Thymus (tissue), 14 donors: ENCODE measurements around the gene GPATCH11. TPM values are rescaled to one million over a fixed set of nuclear protein-coding genes. Genes with fewer than 3 reads are reported as not detected.

Experiments used
- DNase-seq, 9 donors: peaks; one replicate each; pipeline ENCODE4 v3.0.0-alpha.2; 2013; ENCODE audit warnings: low spot score in 9 of 9, low read depth in 6 of 9, missing footprints in 1 of 9
- H3K27ac ChIP-seq, 2 donors: one replicate each; pipeline ENCODE4 v1.5.1; 2013; ENCODE audit warnings: control low read depth in 1 of 2, low read depth in 1 of 2, low read length in 1 of 2, mild to moderate bottlenecking in 1 of 2, moderate library complexity in 1 of 2
- H3K27me3 ChIP-seq, 2 donors: one replicate each; pipeline ENCODE4 v1.5.1; 2013; ENCODE audit warnings: low read length in 1 of 2; ENCODE audit not compliant: control insufficient read depth in 2 of 2, insufficient read depth in 1 of 2
- H3K36me3 ChIP-seq, 2 donors: one replicate each; pipeline ENCODE4 v1.5.1; 2013; ENCODE audit warnings: low read length in 1 of 2, mild to moderate bottlenecking in 1 of 2, moderate library complexity in 1 of 2; ENCODE audit not compliant: control insufficient read depth in 2 of 2, insufficient read depth in 2 of 2
- H3K4me1 ChIP-seq, 2 donors: one replicate each; pipeline ENCODE4 v1.5.1; 2013; ENCODE audit warnings: low read length in 2 of 2; ENCODE audit not compliant: control insufficient read depth in 2 of 2, insufficient read depth in 2 of 2
- H3K4me3 ChIP-seq, 2 donors: one replicate each; pipeline ENCODE4 v1.5.1; 2013; ENCODE audit warnings: low read length in 2 of 2, control low read depth in 1 of 2, mild to moderate bottlenecking in 1 of 2
- H3K9me3 ChIP-seq, 2 donors: one replicate each; pipeline ENCODE4 v1.5.1; 2013; ENCODE audit warnings: low read length in 1 of 2, mild to moderate bottlenecking in 1 of 2; ENCODE audit not compliant: control insufficient read depth in 2 of 2, insufficient read depth in 1 of 2
- WGBS: extraction: QIAGEN DNeasy Blood & Tissue Kit; methylation state at CpG from one replicate; pipeline ENCODE4 v1.1.7; 2013; 5-methylcytosine and 5-hydroxymethylcytosine counted together
- long read RNA-seq, 10 donors: transcript quantifications; one replicate each; lab custom pipeline, GENCODE V29; 2026
- polyA plus RNA-seq: library from polyadenylated mRNA; stranded (reverse); fragments of 200-250 nt; gene quantifications from one replicate; pipeline ENCODE4 v1.2.3, GENCODE V29; 2013
- total RNA-seq: library from RNA; stranded (reverse); fragments of 120-200 nt; gene quantifications from one replicate; pipeline ENCODE4 v1.2.4, GENCODE V29; 2013
- donor health status: healthy.

Gene GPATCH11
- total RNA-seq = 9.0 TPM
- 7.3 TPM for polyA plus RNA-seq
- long read RNA-seq, donor 1 = 0 reads
- long read RNA-seq, donor 2, partial matches to known transcripts = 20 of 25 reads
- long read RNA-seq, donor 2, other reads (novel, unspliced or antisense) = 0 of 25 reads
- long read RNA-seq, donor 3, partial matches to known transcripts = 14 of 17 reads
- long read RNA-seq, donor 3, other reads (novel, unspliced or antisense) = 0 of 17 reads
- long read RNA-seq, donor 4, partial matches to known transcripts = 18 of 18 reads
- long read RNA-seq, donor 4, other reads (novel, unspliced or antisense) = 0 of 18 reads
- long read RNA-seq, donor 5, partial matches to known transcripts = 29 of 34 reads
- long read RNA-seq, donor 5, other reads (novel, unspliced or antisense) = 0 of 34 reads
- long read RNA-seq, donor 6, partial matches to known transcripts = 0 of 2 reads
- long read RNA-seq, donor 6, other reads (novel, unspliced or antisense) = 0 of 2 reads
- long read RNA-seq, donor 7, transcript GPATCH11-202 (9 exons, 3,906 nt) = major isoform, 6 of 13 reads
- long read RNA-seq, donor 7, partial matches to known transcripts = 6 of 13 reads
- long read RNA-seq, donor 7, other reads (novel, unspliced or antisense) = 0 of 13 reads
- long read RNA-seq, donor 8 = 0 reads
- long read RNA-seq, donor 9 = 0 reads
- long read RNA-seq, donor 10, partial matches to known transcripts = 0 of 1 reads
- long read RNA-seq, donor 10, other reads (novel, unspliced or antisense) = 0 of 1 reads

GRCh38 chr2:37083873-37084794 lies at the start of gene GPATCH11, which contains the start of gene HEATR5B:
TSS of gene GPATCH11 (plus strand) at chr2:37084518. CDS start at chr2:37088382, 3,864 bp downstream.
TSS of gene HEATR5B (minus strand) at chr2:37084372. CDS start at chr2:37083414, 958 bp downstream.
- DNase-seq = peak; percentile 89 to 96 (median 92)
- H3K36me3 ChIP-seq = peaks cover 0 to 20% of the 10 kb centered on the region in 2 donors
- under 1% methylated on average over 74 of the region's 74 CpGs for WGBS
- H3K27me3 ChIP-seq = no peaks in the 10 kb centered on the region
- H3K4me3 ChIP-seq = peak within 1 kb of the TSS; percentile 74
- H3K9me3 ChIP-seq = no peaks in the 10 kb centered on the region
- peak within 1 kb of the TSS; percentile 63 to 85 for H3K27ac ChIP-seq
- peaks cover 6 to 8% of the 10 kb centered on the region in 2 donors for H3K4me1 ChIP-seq

GRCh38 chr2:37037771-37038170 lies 46.5 kb upstream of the GPATCH11 start:
- 100% methylated on average over 2 of the region's 2 CpGs for WGBS
- Histone ChIP-seq H3K27me3 (no peaks in the 10 kb centered on the region), H3K27ac (no peak overlapping the region), H3K4me1 (no peaks in the 10 kb centered on the region), H3K9me3 (no peaks in the 10 kb centered on the region), H3K4me3 (no peak overlapping the region), H3K36me3 (peaks cover 0 to 20% of the 10 kb centered on the region in 2 donors)
- DNase-seq = no peak

- H3K27ac ChIP-seq = no peak overlapping the region
- H3K9me3 ChIP-seq = no peaks in the 10 kb centered on the region
- DNase-seq = no peak
- no peaks in the 10 kb centered on the region for H3K27me3 ChIP-seq
- H3K4me1 ChIP-seq = no peaks in the 10 kb centered on the region
- H3K36me3 ChIP-seq = peaks cover 0 to 20% of the 10 kb centered on the region in 2 donors
- 98% methylated on average over 3 of the region's 3 CpGs for WGBS
- H3K4me3 ChIP-seq = no peak overlapping the region
Observed at GRCh38 chr2:37039580-37039979, 44.7 kb upstream of the GPATCH11 start.

DNA sequence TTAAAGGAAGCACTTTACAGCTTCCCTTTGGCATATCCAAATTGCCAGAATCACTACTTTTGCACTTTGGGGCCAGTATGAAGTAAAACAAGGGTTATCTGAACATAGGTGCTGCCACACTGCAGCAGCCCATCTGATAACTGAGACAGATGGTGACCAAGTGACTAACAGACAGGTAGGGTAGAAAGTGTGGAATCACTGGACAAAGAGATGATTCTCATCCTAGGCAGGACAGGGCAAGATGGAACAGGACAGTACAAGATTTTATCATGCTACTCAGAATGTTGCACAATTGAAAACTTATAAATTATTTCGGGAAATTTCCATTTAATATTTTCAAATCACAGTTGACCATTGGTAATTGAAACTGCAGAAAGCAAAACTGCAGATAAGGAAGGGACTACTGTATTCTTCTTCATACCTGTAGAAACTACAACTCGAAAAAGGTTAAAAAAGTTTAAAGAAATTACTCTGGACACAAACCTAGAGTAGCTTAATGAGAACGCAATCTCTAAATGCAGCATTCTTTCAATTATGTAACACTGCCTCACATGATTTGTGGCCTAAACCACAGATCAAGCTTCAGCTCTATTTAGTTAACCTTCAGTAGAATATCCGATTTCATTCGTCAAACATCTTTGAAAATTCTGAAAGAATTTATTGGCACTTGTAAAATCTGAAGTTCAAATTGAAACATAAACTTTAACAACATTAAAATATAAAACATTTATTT lies 31.6 kb upstream of the GPATCH11 start:
- 98% methylated on average over 5 of the region's 5 CpGs for WGBS
- Histone ChIP-seq H3K4me3 (no peak overlapping the region), H3K36me3 (peaks cover 21 to 42% of the 10 kb centered on the region in 2 donors), H3K27ac (no peak overlapping the region), H3K9me3 (no peaks in the 10 kb centered on the region), H3K27me3 (no peaks in the 10 kb centered on the region), H3K4me1 (no peaks in the 10 kb centered on the region)
- no peak for DNase-seq

DNA sequence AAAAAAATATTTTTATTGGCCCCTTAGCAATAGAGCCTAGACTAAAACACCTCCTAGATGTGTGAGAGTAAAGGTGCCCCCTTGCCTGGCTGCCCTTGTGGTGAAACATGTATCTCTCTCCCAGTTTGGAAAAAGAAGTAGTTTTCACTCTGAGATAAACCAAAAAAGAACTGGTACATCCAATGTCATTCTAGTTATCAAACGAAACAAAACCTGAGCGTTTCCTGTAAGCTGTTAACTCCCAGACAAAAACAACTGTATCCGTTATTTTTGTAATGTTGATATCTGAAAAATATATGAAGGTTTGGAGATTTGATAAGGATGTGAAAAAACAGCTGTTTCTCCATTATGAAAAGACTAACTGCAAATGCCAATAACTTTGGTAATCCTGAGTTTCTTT lies 24.5 kb upstream of the GPATCH11 start:
- DNase-seq = no peak
- Histone ChIP-seq H3K27me3 (no peaks in the 10 kb centered on the region), H3K9me3 (no peaks in the 10 kb centered on the region), H3K27ac (no peak overlapping the region), H3K4me1 (no peaks in the 10 kb centered on the region), H3K4me3 (no peak overlapping the region), H3K36me3 (peaks cover 12 to 47% of the 10 kb centered on the region in 2 donors)
- 98% methylated on average over 3 of the region's 3 CpGs for WGBS

GRCh38 chr2:37060446-37060845 lies 23.9 kb upstream of the GPATCH11 start:
- peaks cover 15 to 51% of the 10 kb centered on the region in 2 donors for H3K36me3 ChIP-seq
- no peak overlapping the region for H3K27ac ChIP-seq
- no peak for DNase-seq
- H3K4me3 ChIP-seq = no peak overlapping the region
- no peaks in the 10 kb centered on the region for H3K4me1 ChIP-seq
- WGBS = 97% methylated on average over 7 of the region's 7 CpGs
- H3K27me3 ChIP-seq = no peaks in the 10 kb centered on the region
- H3K9me3 ChIP-seq = no peaks in the 10 kb centered on the region

- Histone ChIP-seq H3K4me3 (no peak overlapping the region), H3K36me3 (peaks cover 18 to 58% of the 10 kb centered on the region in 2 donors), H3K9me3 (no peaks in the 10 kb centered on the region), H3K27me3 (no peaks in the 10 kb centered on the region), H3K27ac (peak overlapping the region in 1 of 2 donors; percentile 45), H3K4me1 (no peaks in the 10 kb centered on the region)
- DNase-seq = peak in 1 of 9 donors; percentile 21
Observed at GRCh38 chr2:37061013-37061711, 23.2 kb upstream of the GPATCH11 start.

GRCh38 chr2:37061776-37062175 lies 22.5 kb upstream of the GPATCH11 start:
- Histone ChIP-seq H3K36me3 (peaks cover 19 to 53% of the 10 kb centered on the region in 2 donors), H3K4me1 (no peaks in the 10 kb centered on the region), H3K27ac (no peak overlapping the region), H3K4me3 (no peak overlapping the region), H3K27me3 (no peaks in the 10 kb centered on the region), H3K9me3 (no peaks in the 10 kb centered on the region)
- no peak for DNase-seq
- 97% methylated on average over 5 of the region's 5 CpGs for WGBS
